Mononuclear cell (primary cell): ENCODE data around the gene RTN4R. TPM values are rescaled to one million over a fixed set of nuclear protein-coding genes. Genes with fewer than 3 reads are reported as not detected.
"Not testable (repeated sequence)": the region's sequence is repeated elsewhere in the genome, so short reads cannot be mapped to it uniquely, and the experiment has no call there.

Source experiments
- H3K27me3 ChIP-seq: 2 replicates; pipeline ENCODE4 v1.6.0; 2011; ENCODE audit warnings: low read length, control low read depth; ENCODE audit not compliant: insufficient read depth
- H3K4me1 ChIP-seq: 2 replicates; pipeline ENCODE4 v1.5.1; 2011; ENCODE audit warnings: mild to moderate bottlenecking, low read length, control low read depth; ENCODE audit not compliant: insufficient read depth
- H3K4me3 ChIP-seq: 2 replicates; pipeline ENCODE4 v1.5.1; 2011; ENCODE audit warnings: mild to moderate bottlenecking, low read length, moderate library complexity
- H3K9me3 ChIP-seq: 2 replicates; pipeline ENCODE4 v1.5.1; 2011; ENCODE audit warnings: low read depth, mild to moderate bottlenecking, control low read depth, low read length
- total RNA-seq: library from RNA; depleted of rRNA; stranded (reverse); fragments of >200 nt; gene quantifications from one replicate; pipeline ENCODE4 v1.2.3, GENCODE V29; 2012

Gene RTN4R
- total RNA-seq, 1 donor = 0.21 TPM

DNA sequence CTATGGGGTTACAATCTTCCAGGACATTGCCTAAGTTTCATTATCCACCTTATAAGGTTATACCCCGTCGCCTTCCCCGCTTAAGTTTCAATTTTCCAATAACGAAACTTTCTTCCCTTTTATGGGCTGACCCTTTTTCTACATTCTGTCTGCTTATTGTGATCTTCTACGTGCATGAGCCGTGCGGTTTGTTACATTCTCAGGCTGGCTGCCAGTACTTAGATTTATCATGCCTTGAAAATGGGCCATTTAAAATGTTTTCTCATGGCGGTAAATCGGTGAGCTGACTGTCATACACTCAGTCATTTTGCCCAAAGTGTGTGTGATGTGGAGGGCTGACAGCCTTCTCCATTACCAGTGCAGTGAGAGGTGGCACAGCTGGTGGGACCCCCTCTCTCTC, 28.5 kb upstream of the RTN4R start:
- H3K9me3 ChIP-seq = no peaks in the 10 kb centered on the region
- no peaks in the 10 kb centered on the region for H3K27me3 ChIP-seq
- no peak overlapping the region for H3K4me3 ChIP-seq
- H3K4me1 ChIP-seq = peaks cover 7% of the 10 kb centered on the region

DNA sequence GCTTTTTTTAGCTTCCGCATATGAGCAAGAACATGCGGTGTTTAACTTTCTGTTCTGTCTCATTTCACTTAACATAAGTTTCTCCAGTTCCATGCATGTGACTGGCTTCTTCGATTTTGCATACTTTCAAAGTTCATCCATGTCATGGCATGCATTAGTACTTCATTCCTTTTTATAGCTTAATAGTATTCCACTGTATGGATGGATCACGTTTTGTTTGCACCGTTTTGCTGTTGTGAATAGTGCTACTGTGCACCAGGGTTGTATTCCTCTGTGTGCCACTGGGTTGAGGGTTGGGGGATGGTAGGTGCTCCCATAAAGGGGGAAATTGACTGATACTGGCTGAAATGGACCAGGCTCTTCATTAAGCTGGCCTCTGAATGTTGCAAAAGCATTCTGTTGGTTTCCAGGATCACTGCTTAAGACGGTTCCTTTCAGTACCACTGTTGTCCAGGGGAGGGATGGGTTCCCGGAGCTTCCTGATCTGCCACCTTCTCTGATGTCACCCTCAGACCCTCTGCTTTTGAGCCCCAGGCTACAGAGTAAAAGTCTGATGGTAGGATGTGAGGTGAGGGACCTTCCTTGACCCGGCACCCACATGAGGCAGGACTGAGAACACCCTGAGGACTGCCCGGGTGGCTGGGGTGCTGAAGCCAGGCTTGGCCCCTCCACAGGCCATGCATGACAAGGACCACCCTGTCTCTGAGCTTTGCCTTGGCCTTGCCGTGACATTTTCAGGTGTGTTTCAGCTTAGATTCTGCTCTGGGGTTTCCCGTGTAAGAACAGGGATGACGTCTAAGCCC, 27.3 kb upstream of the RTN4R start:
- no peak overlapping the region for H3K4me3 ChIP-seq
- H3K4me1 ChIP-seq = peaks cover 7% of the 10 kb centered on the region
- H3K9me3 ChIP-seq = no peaks in the 10 kb centered on the region
- H3K27me3 ChIP-seq = no peaks in the 10 kb centered on the region

DNA sequence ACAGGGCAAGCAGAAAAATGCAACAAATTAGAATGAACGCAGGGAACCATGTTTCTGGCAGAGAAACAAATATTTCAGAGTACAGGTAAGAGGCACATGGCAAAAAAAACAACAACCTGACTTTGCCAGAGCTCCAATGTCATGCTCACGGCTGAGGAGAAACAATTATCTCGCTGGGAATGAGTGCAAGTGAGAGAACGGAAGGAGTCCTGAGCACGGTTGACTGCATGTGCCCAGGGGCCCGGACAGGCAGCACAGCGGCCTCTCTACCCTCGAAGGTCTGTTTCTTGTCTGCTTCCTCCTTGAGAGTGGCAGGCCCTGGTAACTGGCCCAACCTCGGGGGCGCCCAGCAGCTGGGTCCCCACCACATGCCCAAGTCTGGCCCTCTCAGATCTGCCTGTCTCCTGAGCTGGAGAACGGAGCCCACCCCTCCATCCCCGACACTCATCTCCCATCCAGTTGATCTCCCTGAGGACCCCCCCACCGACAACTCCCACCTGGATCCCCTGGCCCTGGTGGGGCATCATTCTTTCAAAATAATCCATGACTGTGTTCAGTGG, 24.6 kb upstream of the RTN4R start:
- Histone ChIP-seq H3K9me3 (no peaks in the 10 kb centered on the region), H3K4me3 (no peak overlapping the region), H3K4me1 (no peaks in the 10 kb centered on the region), H3K27me3 (no peaks in the 10 kb centered on the region)

DNA sequence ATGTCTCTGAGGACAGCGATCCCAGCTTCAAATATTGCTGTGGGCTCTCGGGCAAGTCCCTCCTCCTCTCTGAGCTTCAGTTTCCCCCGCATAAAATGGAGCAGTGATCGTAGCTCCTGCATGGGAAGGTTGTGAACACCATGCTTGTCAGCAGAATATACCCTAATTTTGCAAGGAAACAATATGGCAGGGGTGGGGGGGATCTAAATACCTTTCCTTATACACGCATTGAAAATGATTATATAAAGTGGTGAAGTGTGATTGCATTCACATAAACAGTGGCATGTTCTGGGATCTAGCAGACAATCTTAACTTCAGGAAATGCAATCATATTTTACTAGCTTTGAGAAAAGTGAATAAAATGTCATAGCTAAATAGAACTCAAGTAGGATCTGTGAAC, 24.0 kb upstream of the RTN4R start:
- no peaks in the 10 kb centered on the region for H3K4me1 ChIP-seq
- H3K9me3 ChIP-seq = no peaks in the 10 kb centered on the region
- H3K4me3 ChIP-seq = no peak overlapping the region
- H3K27me3 ChIP-seq = no peaks in the 10 kb centered on the region

DNA sequence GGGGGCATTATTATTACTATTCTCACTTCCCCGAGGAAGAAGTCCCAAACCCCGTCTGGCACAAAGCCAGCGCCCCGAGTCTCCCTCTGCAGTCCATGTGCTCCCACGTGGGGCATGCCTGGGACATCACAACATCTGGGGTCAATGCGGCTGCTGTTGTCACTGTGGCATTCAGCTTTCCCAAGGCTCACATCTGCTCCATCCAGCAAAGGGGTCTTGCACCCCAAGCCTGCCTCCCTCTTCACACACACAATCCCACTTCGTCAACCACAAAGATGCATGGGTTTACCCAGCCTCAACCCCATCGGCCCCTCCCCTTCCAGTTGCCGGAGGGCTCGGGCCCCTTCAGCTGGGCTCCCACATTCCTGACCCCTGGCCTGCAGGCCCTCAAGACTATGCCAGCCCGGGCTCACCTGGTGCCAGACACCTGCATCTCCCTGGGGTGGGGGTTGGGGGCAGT, 23.5 kb upstream of the RTN4R start:
- Histone ChIP-seq H3K27me3 (no peaks in the 10 kb centered on the region), H3K9me3 (no peaks in the 10 kb centered on the region), H3K4me3 (no peak overlapping the region), H3K4me1 (no peaks in the 10 kb centered on the region)

DNA sequence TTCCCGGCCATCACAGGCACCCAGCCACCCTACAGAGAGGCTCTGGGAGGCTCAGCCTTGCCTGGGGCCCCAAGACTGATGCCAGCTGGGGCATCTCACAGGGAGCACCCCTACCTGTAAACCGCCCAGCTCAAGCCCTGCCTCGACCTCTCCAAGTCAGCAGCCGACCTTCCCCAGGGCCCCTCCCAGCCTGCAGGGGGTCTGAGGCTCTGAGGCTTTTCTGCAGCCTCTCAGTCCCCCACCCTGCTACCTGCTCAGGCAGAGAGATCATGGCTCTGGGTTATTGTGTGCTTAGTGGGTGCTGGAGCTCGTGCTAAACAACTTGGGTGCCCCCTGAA, 23.1 kb upstream of the RTN4R start:
- Histone ChIP-seq H3K9me3 (no peaks in the 10 kb centered on the region), H3K27me3 (no peaks in the 10 kb centered on the region), H3K4me3 (no peak overlapping the region), H3K4me1 (no peaks in the 10 kb centered on the region)

DNA sequence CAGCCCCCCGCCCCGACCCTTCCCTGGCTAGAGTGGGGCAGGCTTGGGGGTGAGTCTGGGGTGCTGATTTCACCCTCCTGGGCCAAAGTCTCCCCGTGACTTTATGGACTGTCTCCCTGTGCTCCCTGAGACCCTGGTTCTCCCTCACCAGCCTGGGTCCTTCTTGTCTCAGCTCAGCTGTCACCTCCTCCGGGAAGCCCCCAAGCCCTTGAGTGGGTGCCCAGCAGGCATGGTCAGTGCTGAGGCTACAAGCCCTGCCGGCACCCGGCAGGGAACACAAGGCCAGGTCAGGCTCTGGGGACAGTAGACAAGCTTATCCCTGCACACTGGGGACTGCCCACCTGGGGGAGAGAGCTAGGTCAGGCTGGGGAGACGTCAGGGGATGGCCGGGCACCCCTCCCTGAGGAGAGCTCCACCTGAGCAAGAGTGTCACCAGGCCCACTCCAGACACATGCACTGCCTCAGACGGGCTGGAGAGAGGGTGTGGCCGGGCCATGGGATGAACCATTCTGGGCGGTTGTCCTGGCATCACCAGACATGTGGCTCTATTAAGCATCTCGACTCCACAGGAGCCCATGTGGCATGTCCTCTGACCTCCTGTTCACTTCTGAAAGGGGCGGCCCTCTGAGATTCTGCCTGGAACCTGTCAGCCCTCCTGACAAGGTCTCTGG, 22.6 kb upstream of the RTN4R start:
- no peaks in the 10 kb centered on the region for H3K27me3 ChIP-seq
- no peaks in the 10 kb centered on the region for H3K9me3 ChIP-seq
- no peak overlapping the region for H3K4me3 ChIP-seq
- H3K4me1 ChIP-seq = no peaks in the 10 kb centered on the region

DNA sequence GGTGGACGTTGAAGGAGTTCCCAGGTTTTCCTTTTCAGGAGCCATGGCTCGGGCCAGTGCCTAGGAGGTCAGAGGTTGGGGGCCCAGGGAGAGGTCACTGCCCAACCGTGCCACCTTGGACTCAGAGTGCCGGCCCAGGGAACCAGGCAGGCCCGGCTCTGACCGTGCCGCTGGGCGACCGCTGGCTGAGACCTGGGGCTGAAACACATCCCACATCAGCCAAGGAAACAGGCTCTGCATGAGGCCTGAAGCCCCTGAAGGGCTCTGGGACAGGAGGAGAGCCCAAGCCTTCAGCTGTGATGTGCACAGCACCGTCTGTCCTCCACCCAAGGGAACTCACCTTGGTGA, 21.9 kb upstream of the RTN4R start:
- Histone ChIP-seq H3K27me3 (no peaks in the 10 kb centered on the region), H3K4me3 (no peak overlapping the region), H3K9me3 (no peaks in the 10 kb centered on the region), H3K4me1 (no peaks in the 10 kb centered on the region)

DNA sequence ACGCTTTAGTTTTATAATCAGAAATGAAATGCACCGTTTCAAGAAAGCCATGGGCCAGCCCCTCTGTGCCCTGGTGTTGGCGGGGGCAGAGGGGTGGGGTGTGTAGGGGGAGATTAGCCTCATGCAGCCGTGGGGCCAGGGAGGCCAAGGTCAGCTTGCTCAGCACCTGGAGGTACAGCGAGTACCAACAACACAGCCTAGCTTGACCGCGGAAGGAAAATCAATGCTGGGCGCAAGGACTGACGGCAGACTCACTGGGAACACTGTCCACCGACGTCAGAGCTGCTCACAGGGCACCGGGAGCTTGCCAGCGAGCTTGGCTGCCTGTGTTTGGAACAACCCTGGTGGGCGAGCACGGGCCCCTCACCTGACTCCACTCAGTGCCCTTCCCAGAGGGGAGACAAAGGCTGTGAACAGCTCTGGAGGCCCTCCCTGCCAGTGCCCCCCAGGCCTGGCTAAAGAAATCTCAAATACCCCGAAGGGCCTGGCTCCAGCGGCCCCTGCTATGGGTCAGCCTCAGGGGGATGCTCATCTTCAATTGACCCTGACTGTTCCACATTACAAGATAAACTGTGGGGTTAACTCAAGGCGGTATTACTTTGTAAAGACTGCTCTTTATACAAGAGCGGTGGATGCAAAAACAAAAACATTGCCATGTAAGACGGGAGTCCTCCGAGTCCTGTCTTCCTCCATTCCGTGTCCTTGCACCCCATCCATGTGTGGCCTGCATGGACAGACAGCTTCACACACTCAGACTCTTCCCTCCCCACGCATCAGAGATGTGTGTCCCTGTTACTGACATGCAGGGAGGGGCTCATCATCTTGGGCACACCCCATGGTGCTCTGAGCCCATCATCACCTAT, 21.3 kb upstream of the RTN4R start:
- not testable (repeated sequence) for H3K4me3 ChIP-seq, H3K4me1 ChIP-seq, H3K9me3 ChIP-seq, H3K27me3 ChIP-seq

DNA sequence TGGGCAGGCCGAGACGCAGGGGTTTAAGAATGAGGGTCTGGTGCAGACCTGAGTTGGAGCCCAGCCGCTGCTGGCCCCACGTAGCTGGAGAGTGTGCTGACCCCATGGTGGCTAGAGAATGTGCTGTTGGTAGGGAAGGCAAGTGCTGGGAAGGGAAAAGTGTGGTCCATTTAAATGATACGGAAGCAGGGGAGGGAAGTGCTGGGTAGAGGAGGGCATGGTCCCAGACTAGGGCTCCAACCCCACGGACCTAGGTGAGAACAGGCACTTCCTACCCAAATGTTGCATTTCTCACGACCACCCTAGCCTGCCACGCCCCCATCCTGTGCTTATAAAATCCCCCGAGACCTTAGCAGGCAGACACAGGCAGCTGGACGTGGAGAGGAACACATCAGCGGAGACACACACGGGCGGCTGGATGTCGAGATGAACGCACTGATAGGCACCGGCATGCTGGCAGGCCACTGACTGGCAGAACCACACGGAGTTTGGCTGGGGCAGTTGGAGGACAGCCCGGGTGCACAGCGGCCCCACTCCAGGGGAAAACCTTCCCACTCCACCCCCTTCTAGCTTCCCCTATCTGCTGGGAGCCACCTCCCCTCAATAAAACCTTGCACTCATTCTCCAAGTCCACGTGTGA, 18.8 kb upstream of the RTN4R start:
- H3K9me3 ChIP-seq, H3K4me3 ChIP-seq, H3K27me3 ChIP-seq, H3K4me1 ChIP-seq: not testable (repeated sequence)

DNA sequence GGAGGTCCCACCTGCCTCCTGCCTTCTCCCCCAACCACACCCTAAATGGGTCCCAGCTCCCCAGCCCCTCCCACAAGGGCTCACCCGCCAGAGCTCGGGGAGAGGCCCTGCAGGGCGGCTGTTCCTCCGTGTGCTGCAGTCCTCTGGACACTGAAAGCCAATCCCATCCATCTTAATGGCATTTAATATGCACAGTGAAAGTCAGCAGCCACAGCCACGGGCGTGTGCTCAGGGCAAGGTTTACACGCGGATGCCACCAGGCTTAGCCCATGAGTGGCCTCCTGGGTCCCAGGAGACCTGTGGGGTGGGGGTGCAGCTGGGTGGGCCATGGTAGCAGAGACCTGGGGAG, 18.2 kb upstream of the RTN4R start:
- not testable (repeated sequence) for H3K4me1 ChIP-seq, H3K27me3 ChIP-seq, H3K9me3 ChIP-seq, H3K4me3 ChIP-seq

DNA sequence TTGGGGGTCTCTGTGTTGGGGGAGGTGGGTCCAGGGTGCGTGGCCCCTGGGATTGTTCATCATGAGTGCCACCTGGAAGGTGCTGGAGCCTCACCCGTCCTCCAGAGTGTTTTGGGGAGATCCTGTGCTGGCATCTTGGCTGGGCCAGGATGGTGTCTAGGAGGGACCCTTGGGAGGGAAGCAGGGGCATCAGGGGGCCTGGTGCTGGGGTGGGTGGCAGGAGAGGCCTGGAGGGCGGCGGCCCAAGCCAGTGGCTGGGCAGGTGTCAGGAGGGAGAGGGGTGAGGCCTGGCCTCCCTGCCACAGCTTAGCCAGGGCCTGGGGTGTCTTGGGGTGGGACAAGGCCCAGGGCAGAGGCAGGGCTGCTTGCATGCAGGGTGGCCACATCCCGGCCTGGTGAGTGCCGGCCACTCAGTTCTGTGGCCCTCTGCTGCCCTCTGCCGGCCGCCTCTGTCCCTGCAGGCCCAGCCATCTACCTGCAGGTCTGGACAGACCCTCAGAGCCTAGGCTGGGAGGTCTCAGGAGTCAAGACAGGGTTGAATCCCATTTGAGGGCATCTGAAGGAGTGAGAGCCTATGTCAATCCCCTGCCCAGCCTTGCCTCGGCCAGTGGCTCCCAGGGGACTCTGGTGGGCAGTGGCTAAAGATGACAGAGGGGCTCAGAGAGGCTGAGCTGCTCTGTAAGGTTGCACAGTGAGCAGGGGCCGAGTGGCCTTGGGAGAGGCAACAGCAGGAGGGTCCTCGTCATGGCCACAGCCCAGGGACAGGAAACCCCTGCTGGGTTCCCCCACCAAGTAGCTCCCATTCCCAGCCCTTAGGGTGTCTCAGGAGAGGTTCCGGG, 17.6 kb upstream of the RTN4R start:
- not testable (repeated sequence) for H3K9me3 ChIP-seq, H3K4me1 ChIP-seq, H3K27me3 ChIP-seq, H3K4me3 ChIP-seq

DNA sequence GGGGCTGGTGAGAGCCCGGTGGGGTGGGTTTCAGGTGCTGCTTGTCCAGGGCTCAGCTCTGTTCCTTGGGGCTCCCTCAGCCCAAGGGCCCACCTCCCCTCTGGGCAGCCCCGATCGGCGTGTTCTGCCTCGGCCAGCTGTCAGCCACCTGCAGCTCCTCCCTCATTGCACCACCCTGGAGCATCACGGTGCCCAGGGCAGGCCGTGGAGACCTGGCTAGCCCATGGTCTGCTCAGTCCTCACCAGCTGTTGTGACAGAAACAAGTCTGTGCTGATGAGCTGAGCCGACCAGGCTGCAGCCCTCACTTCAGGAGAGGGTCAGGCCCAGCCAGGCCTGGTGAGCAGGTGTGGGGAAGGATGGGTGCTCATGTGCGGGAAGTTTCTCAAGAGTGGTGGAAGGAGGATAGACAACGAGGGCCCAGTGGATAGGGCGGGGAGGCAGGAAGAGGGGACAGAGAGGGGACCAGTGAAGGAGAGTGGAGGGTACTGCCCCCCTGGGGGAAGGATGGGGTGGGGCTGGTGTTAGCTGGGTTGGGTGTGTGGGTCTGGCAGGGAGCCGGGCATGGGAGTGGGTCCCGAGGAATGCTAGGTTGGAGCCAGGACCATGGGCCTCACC, 16.5 kb upstream of the RTN4R start:
- no peaks in the 10 kb centered on the region for H3K27me3 ChIP-seq
- no peaks in the 10 kb centered on the region for H3K4me1 ChIP-seq
- no peak overlapping the region for H3K4me3 ChIP-seq
- H3K9me3 ChIP-seq = no peaks in the 10 kb centered on the region

DNA sequence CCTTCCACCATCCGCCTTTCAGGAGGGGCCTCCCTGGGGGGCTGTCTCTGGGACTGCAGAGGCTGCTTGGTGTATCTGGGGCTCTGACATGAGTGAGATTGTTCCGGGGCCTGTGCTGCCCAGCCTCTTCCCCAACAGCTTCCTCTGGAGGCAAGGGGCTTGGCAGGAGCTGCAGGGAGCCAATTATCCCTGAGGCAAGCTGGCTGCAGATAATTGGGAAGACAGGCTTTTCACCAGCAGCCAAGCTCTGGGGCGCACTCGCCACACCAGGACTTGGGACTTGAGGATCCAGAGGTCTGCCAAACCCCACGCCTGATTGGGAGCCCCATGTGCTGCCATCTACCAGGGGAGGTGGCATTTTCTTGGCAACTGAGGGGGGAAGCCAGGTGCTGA, 15.6 kb upstream of the RTN4R start:
- no peaks in the 10 kb centered on the region for H3K27me3 ChIP-seq
- H3K9me3 ChIP-seq = no peaks in the 10 kb centered on the region
- H3K4me1 ChIP-seq = no peaks in the 10 kb centered on the region
- H3K4me3 ChIP-seq = no peak overlapping the region
